ENCODE results near the gene ZNRF1.
A peak's percentile ranks its signal among the peaks of the same experiment; 100 is the strongest.

ZNRF1 gene

GRCh38 chr16:75062135-75062975 lies 63.5 kb downstream of the ZNRF1 start:
- DNase-seq, result no peak

GRCh38 chr16:75062976-75063346 lies 64.1 kb downstream of the ZNRF1 start:
- DNase-seq, result no peak

- no peak for DNase-seq
Measured at GRCh38 chr16:75063549-75064088, 64.8 kb downstream of the ZNRF1 start.

GRCh38 chr16:75064403-75065148 lies 65.8 kb downstream of the ZNRF1 start:
- DNase-seq, result peak in 1 of 2 experiments; percentile 19

DNA sequence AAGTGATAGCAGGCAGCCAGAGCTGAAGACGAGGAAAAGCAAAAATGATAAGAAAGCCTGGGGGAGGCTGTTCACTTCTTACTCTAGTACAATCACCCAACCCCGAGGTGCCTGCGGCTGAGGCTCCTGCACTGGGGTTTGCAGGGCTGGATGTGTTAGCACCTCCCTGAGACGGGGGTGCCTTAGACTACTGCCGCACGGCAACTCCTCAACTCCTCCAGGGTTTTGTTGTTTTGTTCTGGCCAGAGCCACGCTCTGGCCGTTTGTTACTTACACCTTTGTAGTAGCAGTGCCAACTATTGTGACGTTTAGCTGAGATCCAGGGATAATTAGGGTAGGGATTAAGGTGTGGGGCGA lies 66.3 kb downstream of the ZNRF1 start:
- DNase-seq, result no peak

DNA sequence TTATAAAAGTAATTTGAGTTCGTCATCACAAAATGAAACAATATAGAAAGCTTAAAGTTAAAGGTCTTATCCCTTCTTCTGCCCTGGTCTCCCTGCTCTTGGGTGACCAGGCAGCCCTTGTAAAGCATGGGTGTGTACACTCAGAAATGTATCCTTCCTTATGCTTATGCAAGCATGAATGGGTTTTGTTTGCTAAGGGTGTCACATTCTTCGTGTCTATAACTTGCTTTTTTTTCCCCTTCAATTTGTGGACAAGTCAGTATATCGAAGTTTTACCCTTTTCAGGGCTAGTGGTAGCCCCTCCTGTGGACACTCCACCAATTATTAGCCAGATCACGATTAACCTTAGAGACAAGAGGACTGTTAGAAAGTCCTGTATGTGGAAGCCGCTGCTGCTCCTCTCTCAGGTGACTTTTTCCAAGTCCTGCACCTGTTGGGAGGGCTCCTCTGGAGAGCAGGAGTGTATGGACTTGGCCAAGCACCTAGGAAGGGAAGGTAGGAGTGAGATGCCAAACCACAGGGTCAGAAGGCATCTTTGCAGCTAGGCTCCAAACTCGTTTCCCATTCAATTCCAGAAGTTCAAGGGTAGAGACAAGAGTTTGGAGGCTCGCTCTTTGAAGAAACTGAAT lies 66.8 kb downstream of the ZNRF1 start:
- DNase-seq, result no peak

DNA sequence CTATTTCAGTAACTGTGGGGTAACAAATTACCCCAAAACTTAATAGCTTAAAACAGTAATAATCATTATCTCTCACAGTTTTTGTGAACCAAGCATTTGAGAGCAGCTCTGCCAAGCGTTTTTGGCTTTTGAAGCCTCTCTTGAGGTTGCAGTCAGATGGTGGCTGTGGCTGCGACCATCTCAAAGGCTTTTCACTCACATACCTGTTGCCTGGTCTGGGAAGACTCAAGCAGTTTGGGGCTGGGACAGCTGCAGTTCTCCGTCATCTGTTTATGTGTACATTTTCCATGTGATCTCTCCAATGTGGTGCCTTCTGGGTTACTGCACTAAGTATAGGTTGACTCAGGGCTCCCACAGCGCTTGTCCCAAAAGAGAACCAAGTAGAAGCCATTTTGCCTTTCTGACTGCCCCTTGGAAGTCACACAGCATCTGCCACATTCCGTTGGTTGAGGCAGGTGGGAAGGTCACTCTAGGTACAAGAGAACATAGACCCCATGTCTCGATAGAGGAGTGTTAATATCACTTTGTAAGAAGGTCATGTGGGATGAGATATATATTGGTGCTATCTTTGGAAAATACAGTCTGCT lies 68.1 kb downstream of the ZNRF1 start:
- DNase-seq, result no peak

GRCh38 chr16:75068085-75069031 lies 69.5 kb downstream of the ZNRF1 start:
- DNase-seq, result no peak

DNA sequence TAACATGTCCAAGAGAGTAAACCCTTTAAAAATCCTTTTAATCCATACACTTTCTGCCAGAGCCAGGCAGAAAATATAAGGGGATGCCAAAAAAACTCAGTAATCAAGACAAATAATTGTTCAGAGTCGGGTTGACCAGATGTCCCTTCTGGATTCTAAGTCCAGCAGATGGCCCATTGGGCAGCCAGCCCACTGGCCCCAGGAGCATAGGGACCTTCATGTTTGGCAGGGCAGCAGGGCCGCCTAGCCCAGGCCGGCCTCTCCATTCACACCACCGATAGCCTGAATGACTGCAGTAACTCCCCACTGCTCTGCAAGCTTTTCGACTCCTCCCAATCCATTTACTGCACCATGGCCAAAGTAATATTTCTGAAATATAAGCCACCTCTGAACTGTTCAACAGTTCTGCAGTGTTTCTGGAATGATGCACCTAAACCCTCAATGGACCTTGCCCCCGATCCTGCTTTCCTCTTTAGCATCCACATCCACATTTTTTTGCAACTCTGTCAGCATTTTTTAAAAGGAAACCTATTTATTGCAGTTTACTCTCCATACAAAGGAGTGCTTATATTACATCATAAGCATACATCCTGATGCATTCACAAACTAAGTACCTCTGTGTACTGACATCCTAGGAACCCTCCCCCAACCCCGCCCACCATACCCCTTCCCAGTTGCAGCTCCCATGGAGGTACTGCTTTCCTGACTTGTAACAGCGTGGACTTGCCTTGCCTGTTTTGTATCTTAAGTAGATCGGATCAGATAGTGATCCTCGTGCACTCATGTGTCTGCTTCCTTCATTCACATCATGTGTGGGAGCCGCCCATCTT lies 71.4 kb downstream of the ZNRF1 start:
- DNase-seq, result no peak

DNA sequence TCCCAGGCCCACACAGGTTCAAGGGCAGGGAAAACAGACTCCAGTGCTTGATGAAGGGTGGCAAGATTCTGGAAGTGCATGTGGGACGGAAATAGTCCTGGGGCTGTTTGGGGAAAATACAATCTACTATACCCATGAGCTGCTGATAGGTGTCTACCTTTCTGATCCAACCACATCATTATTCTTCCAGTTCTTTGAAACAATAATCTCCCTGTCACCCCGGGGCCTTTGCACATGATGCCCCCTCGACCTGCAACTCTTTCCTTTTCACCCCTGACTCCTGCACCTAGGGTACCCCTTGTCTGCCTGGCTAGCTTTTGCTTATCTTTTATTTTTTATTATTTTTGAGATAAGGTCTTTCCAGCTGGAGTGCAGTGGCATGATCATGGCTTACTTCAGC lies 72.8 kb downstream of the ZNRF1 start:
- no peak for DNase-seq

GRCh38 chr16:75072239-75072947 lies 73.6 kb downstream of the ZNRF1 start:
- DNase-seq, result no peak

- no peak for DNase-seq
Measured at GRCh38 chr16:75073545-75074303, 74.9 kb downstream of the ZNRF1 start.

DNA sequence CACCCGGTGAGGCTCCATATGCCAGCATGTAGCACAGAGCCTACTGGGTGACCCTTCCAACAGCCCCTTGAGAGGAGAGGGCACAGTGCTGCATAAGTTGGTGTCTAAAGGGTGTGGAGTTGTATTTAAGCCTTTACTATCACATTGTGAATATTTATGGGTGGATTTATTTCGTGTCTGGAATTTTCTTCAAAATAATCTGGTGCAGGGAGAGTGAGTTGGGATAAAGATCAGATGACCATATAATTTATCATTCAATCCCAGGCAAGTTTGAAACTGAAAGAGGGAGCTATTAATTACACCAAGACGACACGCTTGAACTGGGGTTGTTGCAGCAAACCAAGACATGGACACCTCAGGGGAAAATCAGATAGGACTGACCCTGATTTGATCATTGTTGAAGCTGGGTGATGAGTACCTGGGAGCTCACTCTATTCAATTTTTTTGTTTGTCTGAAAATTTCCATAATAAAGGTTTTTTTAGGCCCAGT lies 75.5 kb downstream of the ZNRF1 start:
- DNase-seq, result no peak

- no peak for DNase-seq
Measured at GRCh38 chr16:75074920-75075687, 76.3 kb downstream of the ZNRF1 start.

DNA sequence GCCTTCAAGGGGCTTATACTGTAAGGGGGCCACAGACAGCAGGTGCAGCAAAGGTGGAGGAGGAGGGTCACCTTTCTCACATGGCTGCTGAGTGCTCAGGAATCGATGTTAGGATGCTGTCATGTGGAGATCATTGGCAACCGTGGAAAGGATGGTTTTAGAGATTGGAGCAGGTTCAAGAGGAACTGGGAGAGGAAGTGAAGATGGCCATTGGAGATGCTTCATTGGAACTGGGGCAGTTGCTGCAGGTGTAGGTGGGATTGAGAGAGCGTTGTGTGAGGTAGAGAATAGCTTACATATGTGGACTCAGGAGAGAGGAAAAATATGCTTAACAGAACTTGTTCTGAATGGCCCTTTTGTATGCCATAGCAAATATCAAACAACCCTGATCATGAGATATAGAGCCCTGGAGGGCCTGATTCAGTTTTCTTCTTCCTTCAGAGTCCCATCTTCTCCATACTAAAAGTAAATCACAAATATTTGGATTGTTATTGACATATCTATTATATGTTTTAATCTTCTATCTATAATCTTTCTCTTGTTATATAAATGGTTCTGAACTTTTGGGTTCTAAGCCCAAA lies 77.0 kb downstream of the ZNRF1 start:
- DNase-seq, result no peak

DNA sequence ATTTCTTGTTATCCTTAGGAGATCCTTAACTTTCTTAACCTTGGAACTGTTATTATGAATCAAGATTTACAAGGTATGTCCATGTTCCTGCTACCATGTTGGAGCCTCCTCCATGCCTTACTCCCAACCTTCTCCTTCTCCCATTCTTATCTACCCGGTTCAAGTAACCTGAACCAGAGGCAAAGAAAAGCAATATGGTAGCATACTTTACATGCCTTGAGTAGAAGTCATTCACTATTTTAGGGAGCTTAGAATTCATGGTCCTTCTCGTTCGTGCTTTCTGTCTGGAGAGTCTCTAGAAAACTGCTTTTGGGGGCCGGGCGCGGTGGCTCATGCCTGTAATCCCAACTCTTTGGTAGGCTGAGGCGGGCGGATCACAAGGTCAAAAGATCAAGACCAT lies 80.1 kb downstream of the ZNRF1 start:
- no peak for DNase-seq

- DNase-seq, result no peak
Measured at GRCh38 chr16:75079346-75079926, 80.6 kb downstream of the ZNRF1 start.

Data from NCI-H2081 (cell line).